ENCODE results near the gene LETM1. TPM values are rescaled to one million over a fixed set of nuclear protein-coding genes. Genes with fewer than 3 reads are reported as not detected.

Gene LETM1
- total and polyA plus RNA-seq, 3 experiments from 2014 or later, result 15.5 to 87.3 (median 85.4) TPM

DNA sequence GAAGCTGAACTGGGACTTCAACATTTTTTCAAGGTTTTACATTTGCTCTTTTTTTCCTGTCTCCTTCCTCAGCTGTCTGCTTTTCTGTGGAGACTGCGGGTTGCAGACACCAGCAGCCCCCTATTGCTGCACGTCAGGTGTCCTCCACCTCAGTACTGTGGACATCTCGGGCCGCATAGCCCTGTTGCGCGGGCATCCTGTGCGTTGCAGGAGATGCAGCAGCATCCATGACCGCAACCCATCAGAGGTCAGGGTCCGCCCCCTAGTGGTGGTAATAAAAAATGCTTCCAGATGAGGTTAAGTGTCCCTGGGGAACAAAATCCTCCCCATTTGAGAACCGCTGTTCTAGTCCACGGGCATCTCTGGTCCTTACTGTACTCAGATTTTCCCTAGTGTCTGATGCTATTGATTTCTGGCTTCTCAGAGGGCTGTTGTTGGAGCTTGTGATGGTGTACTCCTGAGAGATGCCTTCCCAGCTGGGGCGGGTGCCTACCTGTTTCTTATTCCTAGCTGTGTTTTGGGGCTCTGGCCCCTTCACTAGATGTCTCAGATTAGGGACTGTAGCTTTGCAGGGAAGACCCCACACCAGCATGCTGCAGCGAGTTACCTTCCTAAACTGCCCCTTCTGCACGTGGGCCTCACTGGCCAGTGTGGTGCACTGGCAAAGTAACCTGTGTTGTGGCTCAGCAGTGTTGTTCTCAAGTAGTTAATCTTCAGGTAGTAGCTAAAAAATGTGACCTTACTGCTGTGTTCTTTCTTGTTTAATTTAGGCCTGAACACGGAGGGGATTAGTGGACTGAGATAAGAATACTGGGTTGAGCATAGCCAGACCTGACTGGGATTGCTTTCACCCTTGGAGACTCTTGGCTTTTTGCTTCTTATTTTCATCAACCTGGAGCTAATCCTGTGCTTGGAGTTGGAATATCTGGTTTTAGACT lies 43.5 kb upstream of the LETM1 start:
- Histone ChIP-seq H3K9me3 (ENCODE audit: low read length) (no peaks in the 10 kb centered on the region), H3K4me1 (ENCODE audit: insufficient read depth, low read length) (peaks cover 5% of the 10 kb centered on the region), H3K27ac (ENCODE audit: low read depth, low read length) (no peak overlapping the region), H3K27me3 (ENCODE audit: insufficient read depth, low read length, poor library complexity, severe bottlenecking) (no peaks in the 10 kb centered on the region), H3K36me3 (ENCODE audit: insufficient read depth, low read length) (peaks cover 13% of the 10 kb centered on the region), H3K4me3 (ENCODE audit: low read length) (no peak overlapping the region)
- Mint-ChIP-seq H3K4me1 (peaks cover 9 to 24% (median 14%) of the 10 kb centered on the region in 3 donors), H3K27me3 (peaks cover 0 to 2% of the 10 kb centered on the region in 2 donors), H3K36me3 (peaks cover 0 to 39% (median 8%) of the 10 kb centered on the region in 3 donors), H3K4me3 (no peak overlapping the region), H3K27ac (peak overlapping the region in 5 of 8 donors; percentile 4 to 77 (median 66)), H3K9me3 (no peaks in the 10 kb centered on the region)
- peak; percentile 51 to 82 (median 68) for DNase-seq
- POLR2A ChIA-PET, result no interaction called here
- CTCF ChIA-PET, result interaction anchor here (0.6 to 7.4 kb wide), 31 partner anchors 10 to 211 kb away, joined by 3 to 126 read pairs (median 6); partner anchors contain the start of gene LETM1

GRCh38 chr4:1898681-1899080 lies 42.7 kb upstream of the LETM1 start:
- H3K36me3 Mint-ChIP-seq, result peaks cover 0 to 34% (median 6%) of the 10 kb centered on the region in 3 donors
- ChIA-PET POLR2A (no interaction called here), CTCF (interaction anchor here (0.9 to 7.4 kb wide), 23 partner anchors 9 to 211 kb away, joined by 3 to 126 read pairs (median 6); partner anchors contain the start of gene LETM1)
- no peak overlapping the region for H3K4me3 ChIP-seq (ENCODE audit: low read length)
- H3K27ac Mint-ChIP-seq, result peak overlapping the region in 3 of 8 donors; percentile 4 to 82 (median 76)
- H3K4me1 Mint-ChIP-seq, result peaks cover 9 to 24% (median 14%) of the 10 kb centered on the region in 3 donors
- no peaks in the 10 kb centered on the region for H3K9me3 Mint-ChIP-seq
- peaks cover 7% of the 10 kb centered on the region for H3K36me3 ChIP-seq (ENCODE audit: insufficient read depth, low read length)
- no peaks in the 10 kb centered on the region for H3K27me3 ChIP-seq (ENCODE audit: insufficient read depth, low read length, poor library complexity, severe bottlenecking)
- no peak overlapping the region for H3K4me3 Mint-ChIP-seq
- H3K27me3 Mint-ChIP-seq, result peaks cover 0 to 2% of the 10 kb centered on the region in 2 donors
- H3K9me3 ChIP-seq (ENCODE audit: low read length), result no peaks in the 10 kb centered on the region
- no peak overlapping the region for H3K27ac ChIP-seq (ENCODE audit: low read depth, low read length)
- peaks cover 5% of the 10 kb centered on the region for H3K4me1 ChIP-seq (ENCODE audit: insufficient read depth, low read length)
- no peak for DNase-seq

- H3K27me3 Mint-ChIP-seq, result peaks cover 0 to 2% of the 10 kb centered on the region in 2 donors
- POLR2A ChIA-PET, result no interaction called here
Measured at GRCh38 chr4:1898007-1898406, 42.1 kb upstream of the LETM1 start.

DNA sequence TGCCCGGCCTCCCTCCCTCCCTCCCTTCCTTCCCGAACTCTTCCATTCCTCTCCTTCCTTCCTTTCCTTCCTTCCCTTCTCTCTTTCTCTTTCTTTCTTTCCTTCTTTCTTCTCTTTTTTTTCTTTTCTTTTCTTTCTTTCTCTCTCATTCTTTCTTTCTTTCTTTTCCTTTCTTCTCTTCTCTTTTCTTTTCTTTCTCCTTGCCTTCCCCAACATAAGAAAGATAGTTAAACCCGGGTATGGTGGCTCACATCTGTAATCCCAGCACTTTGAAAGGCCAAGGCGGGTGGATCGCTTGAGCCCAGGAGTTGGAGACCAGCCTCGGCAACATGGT lies 40.7 kb upstream of the LETM1 start:
- H3K27ac ChIP-seq (ENCODE audit: low read depth, low read length), result no peak overlapping the region
- H3K4me3 ChIP-seq (ENCODE audit: low read length), result no peak overlapping the region
- no peaks in the 10 kb centered on the region for H3K27me3 ChIP-seq (ENCODE audit: insufficient read depth, low read length, poor library complexity, severe bottlenecking)
- Mint-ChIP-seq H3K4me3 (no peak overlapping the region), H3K4me1 (peaks cover 7 to 21% (median 17%) of the 10 kb centered on the region in 3 donors), H3K36me3 (peaks cover 0 to 17% (median 2%) of the 10 kb centered on the region in 3 donors), H3K27ac (no peak overlapping the region), H3K9me3 (no peaks in the 10 kb centered on the region), H3K27me3 (no peaks in the 10 kb centered on the region)
- POLR2A ChIA-PET, result no interaction called here
- peaks cover 7% of the 10 kb centered on the region for H3K36me3 ChIP-seq (ENCODE audit: insufficient read depth, low read length)
- peaks cover 5% of the 10 kb centered on the region for H3K4me1 ChIP-seq (ENCODE audit: insufficient read depth, low read length)
- CTCF ChIA-PET, result interaction anchor here (1.8 to 7.4 kb wide), 2 partner anchors 47 to 151 kb away, joined by 3 to 126 read pairs; no protein-coding TSS in a partner anchor
- H3K9me3 ChIP-seq (ENCODE audit: low read length), result no peaks in the 10 kb centered on the region
- DNase-seq, result no peak

More at GRCh38 chr4:1898007-1898406, 42.1 kb upstream of the LETM1 start:
- Histone ChIP-seq H3K27ac (ENCODE audit: low read depth, low read length) (no peak overlapping the region), H3K4me1 (ENCODE audit: insufficient read depth, low read length) (peaks cover 5% of the 10 kb centered on the region), H3K27me3 (ENCODE audit: insufficient read depth, low read length, poor library complexity, severe bottlenecking) (no peaks in the 10 kb centered on the region), H3K9me3 (ENCODE audit: low read length) (no peaks in the 10 kb centered on the region), H3K36me3 (ENCODE audit: insufficient read depth, low read length) (peaks cover 7% of the 10 kb centered on the region), H3K4me3 (ENCODE audit: low read length) (no peak overlapping the region)
- Mint-ChIP-seq H3K9me3 (no peaks in the 10 kb centered on the region), H3K4me3 (no peak overlapping the region), H3K4me1 (peaks cover 6 to 19% (median 14%) of the 10 kb centered on the region in 3 donors), H3K27ac (peak overlapping the region in 1 of 8 donors; percentile 96), H3K36me3 (peaks cover 0 to 29% (median 2%) of the 10 kb centered on the region in 3 donors)
- no peak for DNase-seq
- CTCF ChIA-PET, result interaction anchor here (0.7 to 7.4 kb wide), 13 partner anchors 8 to 210 kb away, joined by 3 to 126 read pairs (median 5); no protein-coding TSS in a partner anchor

GRCh38 chr4:1895971-1896657 lies 40.2 kb upstream of the LETM1 start:
- Mint-ChIP-seq H3K27me3 (no peaks in the 10 kb centered on the region), H3K4me3 (no peak overlapping the region), H3K9me3 (no peaks in the 10 kb centered on the region), H3K4me1 (peaks cover 7 to 25% (median 17%) of the 10 kb centered on the region in 3 donors), H3K27ac (peak overlapping the region in 1 of 8 donors; percentile 68), H3K36me3 (peaks cover 0 to 12% (median 2%) of the 10 kb centered on the region in 3 donors)
- Histone ChIP-seq H3K27ac (ENCODE audit: low read depth, low read length) (no peak overlapping the region), H3K4me1 (ENCODE audit: insufficient read depth, low read length) (peaks cover 5% of the 10 kb centered on the region), H3K36me3 (ENCODE audit: insufficient read depth, low read length) (peaks cover 7% of the 10 kb centered on the region), H3K9me3 (ENCODE audit: low read length) (no peaks in the 10 kb centered on the region), H3K27me3 (ENCODE audit: insufficient read depth, low read length, poor library complexity, severe bottlenecking) (no peaks in the 10 kb centered on the region), H3K4me3 (ENCODE audit: low read length) (no peak overlapping the region)
- no peak for DNase-seq
- ChIA-PET CTCF (interaction anchor here (7.4 kb wide), 1 partner anchor 150 kb away, joined by 126 read pairs; no protein-coding TSS in a partner anchor), POLR2A (no interaction called here)

DNA sequence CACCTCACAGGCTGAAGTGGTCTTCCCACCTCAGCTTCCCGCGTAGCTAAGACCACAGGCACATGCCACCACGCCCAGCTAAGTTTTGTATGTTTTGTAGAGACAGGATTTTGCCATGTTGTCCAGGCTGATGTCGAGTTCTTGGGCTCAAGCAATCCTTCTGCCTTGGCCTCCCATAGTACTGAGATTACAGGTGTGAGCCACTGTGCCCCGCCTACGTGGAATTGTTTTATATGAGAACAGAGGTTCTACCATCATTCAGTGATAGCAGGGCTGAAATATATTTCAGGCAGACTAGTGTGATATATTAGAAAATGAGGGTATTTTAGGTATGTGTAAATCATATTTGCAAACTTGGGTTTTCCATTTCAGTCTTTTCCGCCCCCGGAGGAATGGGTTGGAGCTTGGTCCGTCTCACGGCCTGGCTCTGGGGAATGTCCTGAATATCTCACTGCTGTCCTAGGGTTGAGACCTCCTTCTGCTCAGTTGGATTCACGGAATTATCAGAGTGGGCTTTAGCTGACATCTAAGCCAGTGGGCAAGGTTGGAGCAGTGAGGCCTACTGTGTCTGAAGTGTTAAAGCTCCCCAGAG lies 35.1 kb upstream of the LETM1 start:
- Histone ChIP-seq H3K4me3 (ENCODE audit: low read length) (no peak overlapping the region), H3K27me3 (ENCODE audit: insufficient read depth, low read length, poor library complexity, severe bottlenecking) (no peaks in the 10 kb centered on the region), H3K4me1 (ENCODE audit: insufficient read depth, low read length) (no peaks in the 10 kb centered on the region), H3K9me3 (ENCODE audit: low read length) (no peaks in the 10 kb centered on the region), H3K36me3 (ENCODE audit: insufficient read depth, low read length) (no peaks in the 10 kb centered on the region), H3K27ac (ENCODE audit: low read depth, low read length) (no peak overlapping the region)
- POLR2A ChIA-PET, result no interaction called here
- Mint-ChIP-seq H3K4me3 (no peak overlapping the region), H3K27me3 (no peaks in the 10 kb centered on the region), H3K9me3 (no peaks in the 10 kb centered on the region), H3K4me1 (peaks cover 13 to 36% (median 22%) of the 10 kb centered on the region in 3 donors), H3K27ac (no peak overlapping the region), H3K36me3 (peaks cover 0 to 4% (median 2%) of the 10 kb centered on the region in 3 donors)
- DNase-seq, result no peak
- CTCF ChIA-PET, result no interaction called here

- no peaks in the 10 kb centered on the region for H3K27me3 Mint-ChIP-seq
- H3K36me3 Mint-ChIP-seq, result no peaks in the 10 kb centered on the region
- peaks cover 21 to 43% (median 30%) of the 10 kb centered on the region in 3 donors for H3K4me1 Mint-ChIP-seq
- no peaks in the 10 kb centered on the region for H3K9me3 Mint-ChIP-seq
- no peak overlapping the region for H3K4me3 Mint-ChIP-seq
- Histone ChIP-seq H3K4me1 (ENCODE audit: insufficient read depth, low read length) (no peaks in the 10 kb centered on the region), H3K36me3 (ENCODE audit: insufficient read depth, low read length) (no peaks in the 10 kb centered on the region), H3K27ac (ENCODE audit: low read depth, low read length) (no peak overlapping the region), H3K4me3 (ENCODE audit: low read length) (no peak overlapping the region), H3K27me3 (ENCODE audit: insufficient read depth, low read length, poor library complexity, severe bottlenecking) (no peaks in the 10 kb centered on the region), H3K9me3 (ENCODE audit: low read length) (no peaks in the 10 kb centered on the region)
- CTCF ChIA-PET, result interaction anchor here (1.4 to 2.7 kb wide), 2 partner anchors 12 to 139 kb away, joined by 3 to 12 read pairs; no protein-coding TSS in a partner anchor
- POLR2A ChIA-PET, result no interaction called here
- DNase-seq, result no peak
- H3K27ac Mint-ChIP-seq, result peak overlapping the region in 3 of 8 donors; percentile 44 to 83 (median 70)
Measured at GRCh38 chr4:1887052-1887451, 31.1 kb upstream of the LETM1 start.

Measured in CD8-positive, alpha-beta memory T cell (primary cell).